Endodermal cell (in vitro differentiated cells): ENCODE results near the gene WFDC5. TPM values are rescaled to one million over a fixed set of nuclear protein-coding genes. Genes with fewer than 3 reads are reported as not detected.
A peak's percentile ranks its signal among the peaks of the same experiment; 100 is the strongest.

Experiments
- DNase-seq: peaks from one replicate; pipeline ENCODE4 v3.0.0-alpha.2; 2017
- H3K27ac ChIP-seq: 2 replicates; pipeline ENCODE4 v1.5.1; 2013; ENCODE audit warnings: mild to moderate bottlenecking, low read depth, low read length, moderate library complexity
- H3K27me3 ChIP-seq: 2 replicates; pipeline ENCODE4 v1.6.1; 2013; ENCODE audit warnings: mild to moderate bottlenecking, low read length, moderate library complexity; ENCODE audit not compliant: insufficient read depth, control insufficient read depth, poor library complexity, severe bottlenecking
- H3K36me3 ChIP-seq: 2 replicates; pipeline ENCODE4 v1.7.0; 2013; ENCODE audit warnings: mild to moderate bottlenecking, low read length, moderate library complexity; ENCODE audit not compliant: control insufficient read depth, insufficient read depth
- H3K4me1 ChIP-seq: one replicate; pipeline ENCODE4 v1.7.0; 2013; ENCODE audit warnings: low read length; ENCODE audit not compliant: control insufficient read depth, insufficient read depth
- H3K4me3 ChIP-seq: 2 replicates; pipeline ENCODE4 v1.5.1; 2013; ENCODE audit warnings: mild to moderate bottlenecking, low read length, moderate library complexity
- H3K9ac ChIP-seq: 2 replicates; pipeline ENCODE4 v1.6.1; 2013; ENCODE audit warnings: mild to moderate bottlenecking, low read length, moderate library complexity; ENCODE audit not compliant: poor library complexity, severe bottlenecking; ENCODE audit errors: extremely low read depth
- H3K9me3 ChIP-seq: 2 replicates; pipeline ENCODE4 v1.6.1; 2013; ENCODE audit warnings: mild to moderate bottlenecking, low read length, moderate library complexity; ENCODE audit not compliant: control insufficient read depth
- H3K27ac Mint-ChIP-seq: 2 replicates; pipeline ENCODE4 v1.8.0; 2020; ENCODE audit warnings: mixed read lengths
- H3K27me3 Mint-ChIP-seq: 2 replicates; pipeline ENCODE4 v1.8.0; 2021; ENCODE audit warnings: mild to moderate bottlenecking, mixed read lengths; ENCODE audit not compliant: insufficient read depth
- H3K36me3 Mint-ChIP-seq: 2 replicates; pipeline ENCODE4 v1.8.0; 2020; ENCODE audit warnings: low read depth, mixed read lengths
- H3K4me1 Mint-ChIP-seq: 2 replicates; pipeline ENCODE4 v1.8.0; 2020; ENCODE audit warnings: mixed read lengths
- H3K4me3 Mint-ChIP-seq: 2 replicates; pipeline ENCODE4 v1.8.0; 2020; ENCODE audit warnings: mild to moderate bottlenecking, moderate library complexity, mixed read lengths
- H3K9me3 Mint-ChIP-seq: 2 replicates; pipeline ENCODE4 v1.8.0; 2020; ENCODE audit warnings: mild to moderate bottlenecking, mixed read lengths
- CTCF ChIP-seq: fragments of 200-600 bp; sonication (generic); conservative IDR thresholded peaks from 2 replicates; pipeline ENCODE4 v1.5.0; 2021; ENCODE audit warnings: antibody characterized with exemption, mild to moderate bottlenecking
- WGBS, 2 experiments: methylation state at CpG; one replicate each; pipeline versions ENCODE4 v1.1.5 to v1.1.7; 2013; ENCODE audit warnings: missing lambda C conversion rate in 2 of 2, mixed read lengths in 1 of 2; ENCODE audit not compliant: insufficient coverage in 1 of 2, insufficient read length in 1 of 2; 5-methylcytosine and 5-hydroxymethylcytosine counted together
- total RNA-seq, 2 donors: library from RNA; stranded (reverse); fragmentation: NEBNext Ultra II Directional in 1 of 2; extraction: Animal tissue kit (Norgen Biotek cat#: 25700) in 1 of 2; gene quantifications; 2 replicates in 1 of 2; 3 replicates in 1 of 2; pipeline ENCODE4 v1.2.1, GENCODE V29; 2021

WFDC5 gene
- total RNA-seq, 2 donors from 2014 or later = not detected

DNA sequence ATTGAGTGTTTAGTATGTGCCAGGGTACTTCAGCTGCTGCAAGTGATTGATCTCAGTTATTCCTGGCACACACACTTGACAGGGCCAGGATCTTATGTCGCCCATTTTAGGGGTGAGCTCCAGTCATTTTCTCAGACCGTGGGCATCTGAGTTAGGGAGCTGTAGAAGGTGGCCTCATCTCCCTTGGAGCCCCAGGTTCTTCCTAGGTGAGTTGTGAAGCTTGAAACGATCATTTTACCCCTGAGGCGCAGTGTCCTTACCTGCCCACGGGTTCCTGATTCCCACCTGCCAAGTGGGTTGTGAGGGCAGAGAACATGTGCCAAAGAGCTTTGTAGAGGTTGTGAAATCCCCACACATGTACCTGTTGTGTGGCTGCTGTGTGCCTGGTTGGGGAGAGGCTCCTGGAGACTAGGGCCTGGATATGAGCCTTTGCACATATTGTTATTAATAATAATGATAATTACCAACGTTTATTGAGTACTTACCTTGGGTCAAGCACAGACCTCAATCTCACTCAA lies 13.6 kb downstream of the WFDC5 start:
- DNase-seq = no peak
- Mint-ChIP-seq H3K27me3 (peaks cover 36% of the 10 kb centered on the region), H3K4me3 (peak overlapping the region; percentile 51)

GRCh38 chr20:45100563-45101245 lies 14.3 kb downstream of the WFDC5 start, which contains the start of gene KCNS1:
Gene KCNS1 (minus strand): TSS chr20:45101127. CDS start chr20:45099236, 1,891 bp downstream.
- TF ChIP-seq CTCF = peak; percentile 48

More for the DNA sequence above, 13.6 kb downstream of the WFDC5 start:
- H3K27me3 ChIP-seq = peaks cover 17% of the 10 kb centered on the region
- Mint-ChIP-seq H3K9me3 (peaks cover 5% of the 10 kb centered on the region), H3K27ac (no peak overlapping the region), H3K36me3 (no peaks in the 10 kb centered on the region), H3K4me1 (peaks cover 6% of the 10 kb centered on the region)
- TF ChIP-seq CTCF = no peak
- H3K9me3 ChIP-seq = no peaks in the 10 kb centered on the region
- H3K36me3 ChIP-seq = no peaks in the 10 kb centered on the region
- 85 to 93% methylated on average over 5 of the region's 6 CpGs for WGBS, 2 experiments
- H3K4me3 ChIP-seq = no peak overlapping the region
- no peak overlapping the region for H3K27ac ChIP-seq
- no peak overlapping the region for H3K9ac ChIP-seq
- no peaks in the 10 kb centered on the region for H3K4me1 ChIP-seq

GRCh38 chr20:45098103-45098773 lies 16.7 kb downstream of the WFDC5 start:
- Mint-ChIP-seq H3K36me3 (no peaks in the 10 kb centered on the region), H3K9me3 (peaks cover 5% of the 10 kb centered on the region), H3K4me3 (no peak overlapping the region), H3K27me3 (peaks cover 36% of the 10 kb centered on the region), H3K4me1 (peaks cover 11% of the 10 kb centered on the region), H3K27ac (no peak overlapping the region)
- Histone ChIP-seq H3K36me3 (no peaks in the 10 kb centered on the region), H3K4me1 (no peaks in the 10 kb centered on the region), H3K27ac (no peak overlapping the region), H3K9ac (no peak overlapping the region), H3K27me3 (peaks cover 17% of the 10 kb centered on the region), H3K4me3 (no peak overlapping the region), H3K9me3 (no peaks in the 10 kb centered on the region)
- peak; percentile 94 for DNase-seq
- peak; percentile 70 for TF ChIP-seq CTCF
- WGBS, 2 experiments = 84 to 86% methylated on average over 70 to 91 of the region's 91 CpGs

More at GRCh38 chr20:45100563-45101245, 14.3 kb downstream of the WFDC5 start, which contains the start of gene KCNS1:
- Mint-ChIP-seq H3K27ac (peak within 1 kb of the TSS; percentile 12), H3K4me1 (peaks cover 8% of the 10 kb centered on the region), H3K9me3 (peaks cover 5% of the 10 kb centered on the region), H3K27me3 (peaks cover 36% of the 10 kb centered on the region), H3K4me3 (peak within 1 kb of the TSS; percentile 51), H3K36me3 (no peaks in the 10 kb centered on the region)
- peaks cover 17% of the 10 kb centered on the region for H3K27me3 ChIP-seq
- DNase-seq = peak; percentile 93
- no peaks in the 10 kb centered on the region for H3K9me3 ChIP-seq
- 16 to 28% methylated on average over 4 to 35 of the region's 38 CpGs for WGBS, 2 experiments
- H3K9ac ChIP-seq = no peak within 1 kb of the TSS
- no peak within 1 kb of the TSS for H3K4me3 ChIP-seq
- H3K4me1 ChIP-seq = no peaks in the 10 kb centered on the region
- H3K36me3 ChIP-seq = no peaks in the 10 kb centered on the region
- no peak within 1 kb of the TSS for H3K27ac ChIP-seq
